NCI-H1930 (cell line): Measurements from ENCODE around the gene CHRNA7.
"Not testable (repeated sequence)": the region's sequence is repeated elsewhere in the genome, so short reads cannot be mapped to it uniquely, and the experiment has no call there.

Experiments
- DNase-seq, 2 experiments: peaks; one replicate each; lab custom pipeline; 2025; lab: John Stamatoyannopoulos, UW

CHRNA7 gene

DNA sequence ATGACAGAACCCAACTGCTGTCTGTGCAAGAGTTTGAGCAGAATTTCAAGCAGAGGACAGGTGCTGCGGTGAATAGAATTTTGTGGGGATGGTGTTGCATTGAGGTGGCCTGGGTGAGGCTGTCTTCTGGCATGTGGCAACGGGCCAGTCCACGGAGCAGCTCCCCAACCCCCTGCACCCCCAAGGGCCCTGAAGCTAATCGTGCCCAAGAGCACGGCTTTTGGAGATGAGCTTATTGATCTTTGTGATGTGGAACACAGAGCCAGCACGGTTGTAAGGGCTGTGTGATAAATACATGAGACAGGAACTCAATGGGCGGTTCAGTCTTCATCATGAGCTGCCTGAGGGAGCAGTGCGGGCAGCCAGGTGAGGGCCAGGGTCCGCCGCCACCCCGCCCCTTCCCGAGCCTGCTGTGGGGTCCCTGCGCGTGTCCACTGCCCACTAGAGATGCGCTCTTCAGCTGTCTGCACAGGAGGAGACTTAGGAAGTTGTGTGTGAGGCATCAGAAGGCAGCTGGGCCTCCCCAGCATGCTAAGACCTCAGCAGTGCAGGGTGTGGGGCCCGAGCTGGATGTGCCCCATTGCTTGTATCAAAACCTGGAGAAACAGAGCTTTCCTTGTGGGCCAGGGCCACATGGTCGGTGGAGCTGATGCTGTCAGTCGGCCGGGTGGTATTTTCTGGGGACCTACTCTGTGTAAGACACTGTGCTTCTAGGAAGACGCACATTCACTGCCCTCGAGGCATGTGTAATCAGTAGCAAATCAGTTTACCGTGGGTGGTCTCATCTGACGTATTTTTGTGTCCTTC, 90.5 kb downstream of the CHRNA7 start:
- no peak for DNase-seq

DNA sequence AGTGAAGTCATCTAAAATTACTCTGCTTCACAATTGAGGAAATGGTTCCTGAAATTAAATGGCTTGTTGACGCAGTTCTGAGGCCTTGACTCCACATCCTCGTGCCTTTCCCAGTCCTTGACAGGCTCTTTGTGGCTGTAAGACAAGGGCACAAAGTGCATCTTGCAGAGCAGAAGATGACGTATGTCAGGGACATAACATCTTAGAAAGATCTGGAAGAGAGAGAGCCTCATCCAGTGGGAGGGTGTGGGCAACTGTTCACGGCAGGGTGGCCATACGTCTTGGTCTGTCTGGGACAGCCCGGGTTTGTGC, 91.0 kb downstream of the CHRNA7 start:
- no peak for DNase-seq

GRCh38 chr15:32122013-32122412, 91.7 kb downstream of the CHRNA7 start:
- no peak for DNase-seq

DNA sequence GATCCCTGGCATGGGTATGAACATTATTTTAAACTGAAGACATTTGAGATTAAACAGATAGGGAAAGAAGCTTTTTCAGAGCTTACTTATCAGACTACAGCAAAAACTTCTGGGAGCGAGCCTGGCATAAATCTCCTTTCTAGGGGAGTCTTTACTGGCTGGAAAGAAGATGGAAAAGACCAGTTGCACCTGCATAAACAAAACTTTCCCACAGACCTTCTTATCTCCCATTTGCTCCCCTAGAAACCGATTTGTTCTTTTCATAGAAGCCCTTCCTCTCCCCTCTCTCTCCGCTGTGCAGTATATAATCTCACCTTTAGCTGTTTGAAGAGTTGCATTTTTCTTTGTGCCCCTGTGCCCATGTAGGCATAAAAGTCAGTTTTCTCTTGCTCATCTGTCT, 93.2 kb downstream of the CHRNA7 start:
- no peak for DNase-seq

DNA sequence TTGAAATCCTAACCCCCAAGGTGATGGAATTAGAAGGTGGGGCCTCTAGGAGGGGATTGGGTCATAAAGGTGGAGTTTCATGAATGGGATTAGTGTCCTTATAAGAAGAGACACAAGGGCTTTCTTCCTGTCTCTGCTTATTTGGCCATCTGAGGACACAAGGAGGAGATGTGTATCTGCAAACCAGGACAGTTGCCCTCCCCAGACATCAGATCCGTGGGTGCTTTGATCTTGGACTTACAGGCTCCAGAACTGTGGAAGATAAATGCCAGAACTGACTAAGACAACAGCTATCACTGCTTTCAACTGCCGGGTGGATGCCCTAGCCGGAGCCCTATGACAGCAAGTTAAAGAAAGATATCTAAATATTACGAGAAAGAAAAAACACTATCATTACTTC, 94.4 kb downstream of the CHRNA7 start:
- DNase-seq, result no peak

DNA sequence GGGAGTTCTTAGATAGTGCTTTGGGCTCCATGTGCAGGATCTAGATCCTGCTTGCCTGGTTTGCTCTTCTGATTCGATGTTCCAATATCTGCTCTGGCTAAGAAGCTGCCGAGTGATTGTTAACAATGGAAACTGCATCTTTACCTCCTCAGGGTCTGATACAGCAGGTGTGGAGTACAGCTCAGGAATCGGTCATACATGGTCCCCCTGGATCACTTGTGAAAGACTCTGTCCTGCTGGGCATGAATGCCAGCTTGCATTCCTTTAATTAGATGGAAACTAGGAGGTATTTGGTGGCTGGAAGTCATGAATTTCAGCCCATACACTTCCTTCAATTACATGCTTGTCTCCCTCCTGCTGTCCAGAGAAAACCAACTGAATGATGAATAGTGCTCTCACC, 95.3 kb downstream of the CHRNA7 start:
- no peak for DNase-seq

DNA sequence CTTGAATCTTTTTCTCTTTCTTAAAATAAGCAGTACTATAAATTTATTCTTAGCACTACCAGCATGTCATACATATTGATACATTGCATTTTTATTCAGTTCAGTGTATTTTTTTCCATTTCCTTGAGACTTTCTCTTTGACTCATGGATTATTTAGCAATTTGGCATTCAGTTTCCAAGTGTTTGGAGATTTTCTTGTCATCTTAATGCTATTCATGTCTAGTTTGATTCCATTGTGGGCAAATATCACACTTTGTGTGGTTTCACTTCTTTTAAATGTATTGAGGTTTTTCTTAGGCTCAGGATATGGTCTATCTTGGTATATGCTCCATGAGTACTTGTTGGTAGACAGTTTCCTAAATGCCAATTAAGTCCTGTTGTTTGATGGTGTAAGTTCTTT, 99.5 kb downstream of the CHRNA7 start:
- DNase-seq, result no peak

DNA sequence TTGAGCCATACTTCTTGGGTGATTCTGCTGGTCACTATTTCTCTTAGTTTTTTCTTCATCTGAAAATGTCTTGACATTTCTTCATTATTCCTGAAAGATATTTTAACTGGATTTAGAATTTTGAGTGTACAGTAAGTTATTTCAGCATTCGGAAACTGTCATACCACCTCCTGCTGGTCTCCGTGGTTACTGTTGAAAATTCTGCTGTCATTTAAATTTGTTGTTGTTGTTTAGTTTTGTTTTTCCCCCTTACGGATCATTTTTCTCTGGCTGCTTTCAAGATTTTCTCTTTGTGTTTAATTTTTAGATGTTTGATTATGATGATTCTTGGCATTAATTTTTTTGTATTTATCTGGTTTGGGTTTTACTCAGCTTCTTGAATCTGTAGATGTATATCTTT, 100.5 kb downstream of the CHRNA7 start:
- DNase-seq, result no peak

DNA sequence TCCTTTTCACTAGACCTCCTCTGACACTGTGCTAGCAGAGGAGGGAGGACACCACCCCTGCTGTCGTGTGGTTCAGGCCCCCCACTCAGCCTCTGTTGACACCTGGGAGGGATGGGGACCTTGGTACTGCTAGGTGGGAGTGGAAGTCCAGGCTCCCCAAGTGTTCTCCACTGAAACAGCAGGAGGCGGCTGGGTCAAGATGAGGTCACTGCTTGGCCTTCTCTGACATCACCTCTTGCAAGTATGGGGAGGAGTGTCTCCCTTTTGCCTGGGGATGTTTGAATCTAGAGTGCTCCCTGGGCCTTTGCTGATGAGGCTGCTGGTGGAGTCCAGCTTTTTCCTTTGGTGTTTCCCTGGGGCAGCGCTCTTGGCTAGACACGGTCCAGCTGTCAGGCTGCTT, 101.5 kb downstream of the CHRNA7 start:
- DNase-seq, result no peak

DNA sequence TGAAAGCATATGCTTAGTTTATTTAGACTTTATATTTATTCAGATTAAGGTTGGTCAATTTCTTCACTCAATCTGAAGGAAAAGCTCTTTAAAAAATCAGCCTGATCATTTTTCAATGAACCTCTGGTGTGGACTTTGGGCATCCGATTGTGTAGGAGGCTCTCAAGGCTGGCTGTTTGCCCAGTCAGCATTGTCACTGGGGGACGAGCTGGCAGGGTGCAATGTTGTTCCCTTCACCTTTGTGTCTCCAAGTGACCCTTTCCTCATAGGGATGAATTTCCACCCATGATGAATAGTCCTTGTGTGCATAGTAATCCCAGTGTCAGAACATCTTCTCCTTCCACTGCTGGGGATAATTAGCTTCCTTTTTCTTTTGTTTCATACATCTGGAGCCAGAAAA, 102.5 kb downstream of the CHRNA7 start:
- no peak for DNase-seq

- no peak for DNase-seq
These were observed 104.5 kb downstream of the CHRNA7 start for GRCh38 chr15:32134842-32135241.

- DNase-seq, result no peak
These were observed 105.0 kb downstream of the CHRNA7 start for GRCh38 chr15:32135335-32135734.

DNA sequence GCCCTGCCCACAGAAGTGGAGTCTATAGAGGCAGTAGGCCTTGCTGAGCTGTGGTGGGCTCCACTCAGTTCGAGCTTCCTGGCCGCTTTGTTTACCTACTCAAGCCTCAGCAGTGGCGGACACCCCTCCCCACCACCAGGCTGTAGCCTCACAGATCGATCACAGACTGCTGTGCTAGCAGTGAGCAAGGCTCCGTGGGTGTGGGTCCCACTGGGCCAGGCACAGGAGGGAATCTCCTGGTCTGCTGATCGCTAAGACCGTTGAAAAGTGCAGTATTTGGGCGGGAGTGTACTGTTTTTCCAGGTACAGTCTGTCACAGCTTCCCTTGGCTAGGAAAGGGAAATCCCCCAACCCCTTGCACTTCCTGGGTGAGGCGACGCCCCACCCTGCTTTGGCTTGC, 115.2 kb downstream of the CHRNA7 start:
- not testable (repeated sequence) for DNase-seq

GRCh38 chr15:32148833-32149555, 118.7 kb downstream of the CHRNA7 start:
- no peak for DNase-seq

DNA sequence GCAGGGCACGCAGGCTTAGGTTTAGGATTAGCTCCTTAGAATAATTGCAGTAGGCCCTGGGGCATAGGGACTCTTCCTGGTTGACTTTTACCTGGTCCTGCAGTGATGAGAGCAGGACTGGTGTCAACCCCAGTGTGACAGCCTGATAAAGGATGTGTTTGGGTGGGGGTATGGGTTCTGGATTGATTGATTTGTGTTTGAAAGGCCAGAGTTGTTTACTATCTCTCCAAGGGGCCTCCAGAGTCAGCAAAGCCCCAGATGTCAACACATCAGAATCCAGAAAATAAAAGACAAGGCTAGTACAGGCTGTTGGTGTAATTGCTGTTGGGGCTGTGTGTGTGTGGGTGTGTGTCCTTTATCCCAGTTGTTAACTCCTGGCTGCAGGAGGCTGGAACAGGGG, 122.3 kb downstream of the CHRNA7 start:
- DNase-seq, result no peak

GRCh38 chr15:32153868-32154623, 123.7 kb downstream of the CHRNA7 start:
- DNase-seq, result not testable (repeated sequence)

DNA sequence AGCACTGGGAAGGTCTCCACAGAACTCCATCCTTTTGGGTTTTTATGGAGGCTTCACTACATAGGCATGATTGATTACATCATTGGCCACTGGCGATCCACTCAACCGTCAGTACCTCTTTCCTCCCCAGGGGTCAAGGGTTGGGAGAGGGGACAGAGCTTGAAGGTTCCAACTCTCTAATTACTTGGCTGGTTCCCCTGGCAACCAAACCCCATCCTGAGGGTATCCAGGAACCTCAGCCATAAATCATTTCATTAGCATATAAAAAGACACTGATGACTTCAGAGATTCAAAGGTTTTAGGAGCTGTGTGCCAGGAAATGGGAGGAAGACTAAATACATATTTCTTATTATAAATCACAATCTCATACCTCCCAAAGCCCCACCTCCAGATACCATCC, 131.8 kb downstream of the CHRNA7 start:
- not testable (repeated sequence) for DNase-seq

GRCh38 chr15:32164065-32164464, 133.8 kb downstream of the CHRNA7 start:
- not testable (repeated sequence) for DNase-seq

DNA sequence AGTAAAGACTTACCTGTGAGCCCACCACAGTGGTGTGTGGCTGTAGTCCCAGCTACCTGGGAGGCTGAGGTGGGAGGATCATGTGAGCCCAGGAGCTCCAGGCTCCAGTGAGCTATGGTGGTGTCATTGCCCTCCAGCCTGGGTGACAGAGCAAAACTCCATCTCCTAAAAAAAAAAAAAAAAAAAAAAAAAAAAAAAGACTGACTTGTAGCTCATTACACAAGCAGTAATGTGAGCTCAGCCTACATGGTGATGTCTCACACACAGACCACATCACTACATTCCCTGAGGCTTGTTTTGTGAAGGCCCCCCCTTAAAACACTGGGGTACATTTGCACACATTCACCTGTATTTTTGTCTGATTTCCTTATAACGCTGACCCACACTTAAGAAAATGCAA, 134.4 kb downstream of the CHRNA7 start:
- DNase-seq, result not testable (repeated sequence)

GRCh38 chr15:32165775-32166174, 135.5 kb downstream of the CHRNA7 start:
- not testable (repeated sequence) for DNase-seq

GRCh38 chr15:32166270-32166669, 136.0 kb downstream of the CHRNA7 start:
- not testable (repeated sequence) for DNase-seq

- DNase-seq, result not testable (repeated sequence)
These were observed 137.6 kb downstream of the CHRNA7 start for GRCh38 chr15:32167913-32168312.

GRCh38 chr15:32180579-32180978, 150.3 kb downstream of the CHRNA7 start:
- not testable (repeated sequence) for DNase-seq
